ENCODE measurements around the gene C5orf15.

Gene C5orf15

DNA sequence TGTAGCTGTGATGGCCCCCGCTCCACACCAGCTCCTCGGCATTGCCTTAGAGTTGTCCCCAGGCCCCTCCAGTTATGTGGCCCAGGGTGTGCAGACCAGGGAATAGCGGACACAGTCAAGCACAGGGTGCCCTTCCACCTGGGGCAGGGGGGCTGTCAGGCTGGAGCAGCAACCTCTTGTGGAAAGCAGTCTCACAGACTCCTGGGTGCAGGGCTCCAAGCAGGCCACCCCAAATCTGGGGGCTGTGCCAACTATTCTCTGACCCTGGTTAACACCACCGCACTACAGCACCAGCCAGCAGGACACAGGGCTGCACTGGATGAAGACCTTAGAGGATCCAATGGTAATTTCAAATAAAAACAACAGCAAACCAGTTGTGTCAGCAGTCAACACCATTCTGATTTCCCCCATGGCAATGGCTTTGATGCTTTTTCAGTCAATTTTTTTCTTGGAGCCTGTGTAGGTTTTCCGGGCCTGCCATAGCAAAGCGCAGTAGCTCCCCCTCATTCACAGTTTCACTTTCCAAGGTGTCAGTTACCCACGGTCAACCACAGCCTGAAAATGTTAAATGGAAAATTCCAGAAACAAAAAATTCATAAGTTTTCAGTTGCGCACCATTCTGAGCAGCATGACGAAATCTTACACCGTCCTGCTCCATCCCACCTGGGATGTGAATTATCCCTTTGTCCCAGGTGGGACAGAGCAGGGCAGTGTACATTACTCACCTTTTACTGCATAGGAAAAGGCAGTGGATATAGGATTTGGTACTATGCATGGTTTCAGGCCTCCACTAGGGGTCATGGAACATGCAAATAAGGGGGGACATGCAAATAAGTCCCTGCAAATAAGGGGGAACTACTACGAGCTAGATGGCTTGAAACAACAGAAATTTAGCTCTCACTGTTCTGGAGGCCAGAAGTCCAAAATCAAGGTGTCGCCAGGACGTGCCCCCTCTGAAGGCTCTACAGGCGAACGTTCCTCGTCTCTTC is 49.0 kb downstream of the C5orf15 start:
- DNase-seq: no peak

DNA sequence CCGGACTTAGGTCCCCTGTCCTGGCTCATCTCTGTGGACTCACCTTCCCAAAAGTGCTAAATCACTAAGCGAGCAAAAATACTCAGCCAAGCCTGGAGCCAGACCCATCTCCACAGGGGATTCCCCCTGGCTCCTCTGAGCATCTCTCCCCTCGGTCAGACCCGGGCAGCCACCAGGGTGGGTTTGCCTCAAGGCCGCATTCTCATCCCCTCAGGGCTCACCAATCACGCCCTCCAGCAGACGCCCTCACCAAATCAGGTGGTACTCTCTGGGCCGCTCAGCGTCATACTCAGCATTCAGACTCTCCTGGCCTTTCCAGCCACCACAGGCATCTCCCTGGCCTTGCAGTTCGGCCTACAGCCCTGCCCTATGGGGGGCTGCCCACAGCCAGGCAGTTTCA is 49.7 kb downstream of the C5orf15 start:
- no peak for DNase-seq

DNA sequence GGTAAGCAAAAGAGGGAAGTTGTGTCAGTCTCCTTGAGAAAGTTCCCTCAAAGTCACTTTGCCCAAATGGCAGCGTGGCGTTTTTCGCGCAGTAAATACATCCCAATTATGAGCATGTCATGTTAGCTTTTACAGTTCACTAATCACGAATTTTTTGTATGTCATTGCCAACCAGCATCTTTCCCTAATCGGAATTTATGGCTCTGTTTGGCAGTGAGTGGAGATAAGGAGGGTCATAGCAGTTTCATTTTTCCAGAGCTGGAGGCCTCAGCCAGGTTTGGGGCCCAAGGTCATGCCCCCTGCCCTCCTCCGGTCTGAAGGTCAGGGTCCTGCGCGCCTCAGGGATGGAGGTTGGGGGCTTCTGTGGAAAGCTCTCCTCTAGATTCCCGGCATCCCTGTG is 50.1 kb downstream of the C5orf15 start:
- no peak for DNase-seq

DNA sequence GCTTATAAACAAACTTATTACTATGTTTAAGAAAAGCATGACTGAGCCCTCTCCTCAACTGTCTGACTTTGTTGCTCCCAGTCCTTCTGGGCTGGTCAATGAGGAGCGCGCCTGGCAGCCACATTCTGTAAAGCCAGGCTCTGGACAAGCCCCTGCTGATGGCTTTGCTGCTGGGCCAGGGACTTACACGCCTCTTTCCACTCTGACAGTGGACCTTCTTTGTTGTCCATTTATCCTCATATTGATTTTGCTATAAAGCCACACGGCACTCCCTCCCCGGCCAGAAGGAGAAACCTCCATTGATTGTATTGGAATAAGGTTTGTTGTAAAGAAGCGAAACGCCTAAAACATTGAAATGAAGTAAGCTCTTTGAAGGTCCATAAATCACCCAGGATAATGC is 50.6 kb downstream of the C5orf15 start:
- no peak for DNase-seq

DNA sequence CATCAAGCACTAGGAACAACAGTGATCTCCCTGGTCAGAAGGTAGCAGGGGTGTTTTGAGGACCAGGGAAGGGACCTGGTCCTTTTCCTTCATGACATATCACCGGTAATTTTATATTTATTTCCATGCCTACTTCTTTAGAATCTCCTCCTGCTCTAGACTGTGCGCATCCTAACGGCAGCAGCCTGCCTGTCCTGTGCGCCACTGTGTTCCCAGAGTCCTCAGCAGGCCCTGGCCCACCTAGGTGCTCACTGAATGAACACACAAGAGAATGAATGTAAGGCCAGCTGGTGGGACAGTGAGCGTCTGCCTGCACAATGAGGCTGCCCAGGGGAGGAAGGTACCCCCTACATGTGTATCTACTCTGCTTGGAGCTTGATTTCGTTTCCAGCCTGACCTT is 51.5 kb downstream of the C5orf15 start:
- no peak for DNase-seq

DNA sequence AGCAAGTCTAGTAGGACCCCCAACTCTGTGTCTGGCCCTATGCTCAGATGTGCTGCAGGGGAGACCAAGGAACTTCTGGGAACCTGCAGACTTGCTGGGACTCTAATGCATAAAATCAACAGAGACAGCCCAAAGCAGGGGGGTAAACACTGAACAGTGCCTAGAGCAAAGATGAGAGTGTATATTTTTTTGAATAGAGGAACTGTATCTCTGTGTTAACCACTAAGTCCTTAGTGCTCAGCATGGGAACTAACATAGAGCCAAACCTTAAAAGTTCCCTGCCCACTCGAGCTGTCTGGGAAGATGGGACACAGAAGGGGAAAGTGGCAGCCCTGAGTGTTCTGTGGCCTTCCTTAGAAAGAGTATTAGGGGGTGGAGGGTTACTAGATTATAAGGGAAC is 51.9 kb downstream of the C5orf15 start:
- DNase-seq: no peak

DNA sequence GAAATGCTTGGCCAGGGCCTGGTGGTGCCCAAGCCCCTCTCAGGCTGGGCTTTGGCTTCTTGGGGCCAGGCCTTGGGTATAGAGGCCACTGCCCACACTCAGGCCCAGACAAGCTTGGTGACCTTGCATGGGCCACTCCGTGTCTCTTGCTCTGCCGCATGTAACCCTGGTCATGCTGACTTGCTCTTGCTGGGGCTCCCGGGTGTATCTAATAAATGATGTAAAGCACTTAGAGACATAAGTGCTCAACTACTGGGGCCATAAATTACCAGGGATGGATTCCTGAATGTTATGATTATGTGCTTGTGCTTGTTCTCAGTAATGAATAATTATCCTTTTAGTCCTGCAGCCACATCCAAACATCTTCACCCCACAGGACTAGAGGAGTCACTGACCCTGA is 54.0 kb downstream of the C5orf15 start:
- DNase-seq: no peak

DNA sequence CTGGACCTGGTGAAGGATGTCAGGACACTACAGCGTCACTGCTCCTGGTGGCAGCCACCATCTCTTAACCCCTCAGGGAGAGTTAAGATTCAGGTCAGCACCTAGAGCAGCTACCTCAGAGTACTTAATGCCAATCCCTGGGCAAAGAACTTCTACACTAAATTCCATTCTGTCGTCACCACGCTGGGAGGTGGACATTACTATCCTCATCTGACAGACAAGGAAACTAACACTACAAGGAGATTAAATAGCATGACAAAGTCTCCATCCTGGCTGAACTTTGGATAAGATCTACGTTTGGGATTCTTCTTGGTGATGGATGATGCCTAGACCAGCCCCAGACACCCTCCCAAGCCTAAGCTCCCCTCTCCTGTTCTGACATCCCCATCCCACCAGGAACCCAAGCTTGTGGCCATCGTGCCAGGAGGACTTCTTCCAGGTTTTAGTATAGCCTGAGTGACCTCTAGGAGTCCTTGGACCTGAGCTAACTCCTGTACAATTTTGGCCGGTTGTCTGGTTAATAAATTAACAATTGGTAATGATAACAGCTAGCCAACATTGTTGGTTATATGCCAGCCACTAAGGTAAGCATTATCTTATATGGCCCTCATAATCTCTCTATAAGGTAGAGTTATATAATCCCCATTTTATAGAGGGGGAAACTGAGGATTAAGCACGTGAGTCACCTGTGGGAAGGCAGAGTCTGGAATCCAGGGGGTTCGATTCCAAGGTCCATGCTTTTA is 54.8 kb downstream of the C5orf15 start:
- DNase-seq: no peak

DNA sequence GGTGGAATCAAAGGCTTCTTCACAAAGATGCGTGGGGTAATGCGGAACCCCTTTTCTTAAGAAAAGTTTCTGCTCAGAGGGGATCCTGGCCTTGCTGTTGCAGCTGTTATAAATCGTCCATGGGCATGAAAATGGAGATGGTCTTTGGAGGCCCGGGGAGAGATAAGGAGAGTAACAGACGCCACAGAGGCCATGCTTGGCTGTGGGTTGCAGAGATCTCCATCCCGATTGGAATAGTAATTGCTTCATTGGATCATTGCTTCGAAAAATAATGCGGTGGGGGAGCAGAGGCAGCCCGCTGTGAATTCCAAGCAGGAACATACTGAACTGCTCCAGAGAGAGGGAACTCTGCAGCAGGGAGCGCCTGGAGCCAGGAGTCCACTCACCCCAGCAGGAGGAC is 55.5 kb downstream of the C5orf15 start:
- no peak for DNase-seq

DNA sequence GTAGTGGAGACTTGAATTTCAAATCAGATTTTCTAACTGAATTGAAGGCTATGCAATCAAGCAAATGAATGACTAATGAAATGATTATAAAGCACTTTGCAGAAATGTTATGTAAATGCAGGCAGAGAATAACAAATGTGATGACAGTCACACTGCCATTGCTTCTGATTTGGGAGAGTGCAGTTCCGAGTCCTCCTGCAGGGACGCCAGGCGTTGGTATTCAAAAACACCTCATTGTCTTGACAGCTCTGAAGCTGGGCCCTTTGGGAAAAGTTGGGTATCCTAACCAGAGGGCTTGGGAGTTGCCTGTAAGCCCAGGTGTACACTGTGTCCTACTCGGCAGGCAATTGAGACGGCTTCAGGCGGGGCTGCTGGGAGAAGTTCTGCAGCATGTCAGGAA is 57.9 kb downstream of the C5orf15 start:
- no peak for DNase-seq

DNA sequence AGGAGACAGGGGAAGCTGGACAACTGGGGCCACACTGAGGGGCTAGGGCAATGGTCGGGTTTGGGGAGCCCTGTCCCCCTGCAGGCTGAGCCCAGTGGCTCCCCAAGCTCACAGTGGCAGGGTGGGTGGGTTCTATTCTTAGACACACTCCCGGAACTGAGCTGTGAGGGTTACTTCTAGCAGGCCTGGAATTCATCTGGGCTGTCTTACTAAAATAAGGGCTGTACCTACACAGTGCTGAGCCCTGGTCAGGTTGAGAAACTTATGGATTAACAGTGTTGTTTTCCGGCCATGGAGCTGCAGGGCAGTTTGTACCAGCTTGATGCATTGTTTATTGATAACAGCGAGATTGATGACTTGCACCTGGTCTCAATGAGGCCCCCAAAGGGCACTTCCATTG is 58.8 kb downstream of the C5orf15 start:
- DNase-seq: no peak

DNA sequence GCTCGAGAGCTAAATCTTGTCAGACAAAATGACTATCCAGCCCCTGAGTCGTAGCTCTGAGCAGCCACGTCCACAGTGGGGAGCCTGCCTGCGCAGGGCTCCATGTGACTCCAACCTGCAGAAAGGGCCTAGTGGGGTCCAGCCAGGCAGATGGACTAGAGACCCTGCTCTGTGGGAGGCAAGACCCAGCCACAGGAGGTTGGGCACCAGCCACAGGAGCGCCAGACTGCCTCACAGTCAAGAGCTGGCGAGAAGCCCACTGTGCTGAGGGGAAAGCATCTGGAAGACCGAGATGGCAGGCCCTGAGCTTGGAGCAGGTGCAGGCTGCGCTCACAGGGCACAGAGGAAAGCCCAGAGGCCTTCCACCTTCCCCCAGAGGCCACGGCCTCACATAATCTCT is 61.4 kb downstream of the C5orf15 start:
- DNase-seq: no peak

DNA sequence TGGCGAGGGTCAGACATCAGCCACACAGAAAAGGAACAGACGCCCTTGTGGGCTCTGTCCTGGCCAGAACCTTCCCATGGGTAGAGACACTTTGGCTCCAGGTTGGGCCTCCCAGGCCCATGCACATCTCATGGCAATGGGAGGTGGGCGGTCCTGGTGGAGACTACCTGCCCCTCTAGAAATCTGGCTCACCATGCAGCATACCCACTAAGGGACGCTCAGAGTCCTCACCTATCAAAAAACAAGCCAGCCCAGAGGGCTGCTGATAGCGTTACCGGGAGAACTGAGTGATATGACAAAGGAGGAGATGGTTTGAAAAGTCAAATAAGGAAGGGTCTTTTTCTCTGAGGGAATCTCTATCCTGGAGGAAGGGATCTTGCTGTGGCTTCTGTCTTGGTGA is 62.1 kb downstream of the C5orf15 start:
- DNase-seq: no peak
